GM23248 (cell line): ENCODE measurements around the gene FAM228B.

ENCODE experiments used
- EZH2 ChIP-seq: fragments of 200-600 bp; sonication (generic); IDR thresholded peaks from 2 replicates; pipeline ENCODE4 v1.6.1; 2018; ENCODE audit warnings: antibody characterized with exemption, mild to moderate bottlenecking; ENCODE audit not compliant: insufficient read depth, poor library complexity, severe bottlenecking
- EZH2phosphoT487 ChIP-seq: fragments of 200-600 bp; sonication (generic); IDR thresholded peaks from 2 replicates; pipeline ENCODE4 v1.6.1; 2018; ENCODE audit warnings: antibody characterized with exemption, moderate library complexity, mild to moderate bottlenecking, low read depth; ENCODE audit not compliant: insufficient read depth

GRCh38 chr2:24206714-24207113 is 83.4 kb downstream of the FAM228B start:
- TF ChIP-seq EZH2phosphoT487 = no peak
- no peak for TF ChIP-seq EZH2
